Mononuclear cell (primary cell): ENCODE data around the gene RNF144B. TPM values are rescaled to one million over a fixed set of nuclear protein-coding genes. Genes with fewer than 3 reads are reported as not detected.
"Not testable (repeated sequence)": the region's sequence is repeated elsewhere in the genome, so short reads cannot be mapped to it uniquely, and the experiment has no call there.

Source experiments
- H3K27me3 ChIP-seq: 2 replicates; pipeline ENCODE4 v1.6.0; 2011; ENCODE audit warnings: low read length, control low read depth; ENCODE audit not compliant: insufficient read depth
- H3K4me1 ChIP-seq: 2 replicates; pipeline ENCODE4 v1.5.1; 2011; ENCODE audit warnings: mild to moderate bottlenecking, low read length, control low read depth; ENCODE audit not compliant: insufficient read depth
- H3K4me3 ChIP-seq: 2 replicates; pipeline ENCODE4 v1.5.1; 2011; ENCODE audit warnings: mild to moderate bottlenecking, low read length, moderate library complexity
- H3K9me3 ChIP-seq: 2 replicates; pipeline ENCODE4 v1.5.1; 2011; ENCODE audit warnings: low read depth, mild to moderate bottlenecking, control low read depth, low read length
- total RNA-seq: library from RNA; depleted of rRNA; stranded (reverse); fragments of >200 nt; gene quantifications from one replicate; pipeline ENCODE4 v1.2.3, GENCODE V29; 2012

The RNF144B gene
- total RNA-seq, 1 donor: 26.1 TPM

DNA sequence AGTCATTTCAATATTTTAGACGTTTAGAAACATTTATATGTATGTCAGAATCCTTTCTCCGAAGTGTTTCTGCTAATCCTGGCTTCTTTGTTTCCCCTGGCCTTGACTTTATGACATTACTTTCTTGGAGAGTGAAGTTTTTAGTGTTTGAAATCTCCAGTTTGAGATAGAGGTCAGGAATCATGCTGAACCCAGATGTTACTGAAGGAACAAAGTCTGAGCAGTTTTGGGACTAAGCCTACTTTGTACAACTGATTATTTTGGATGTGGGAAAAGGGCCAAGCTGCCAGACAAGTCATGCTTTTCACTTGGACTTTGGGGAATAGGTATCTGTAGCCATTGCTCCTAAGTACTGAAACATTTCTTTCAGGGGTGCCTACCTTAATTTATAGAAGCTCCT, 2.3 kb downstream of the RNF144B start:
- H3K4me3 ChIP-seq: peak overlapping the region; percentile 62

GRCh38 chr6:18390476-18390875, 3.3 kb downstream of the RNF144B start:
- Histone ChIP-seq H3K9me3 (no peaks in the 10 kb centered on the region), H3K27me3 (no peaks in the 10 kb centered on the region), H3K4me3 (no peak overlapping the region), H3K4me1 (peaks cover 49% of the 10 kb centered on the region)

More for the DNA sequence above, 2.3 kb downstream of the RNF144B start:
- Histone ChIP-seq H3K27me3 (no peaks in the 10 kb centered on the region), H3K9me3 (no peaks in the 10 kb centered on the region), H3K4me1 (peaks cover 49% of the 10 kb centered on the region)

DNA sequence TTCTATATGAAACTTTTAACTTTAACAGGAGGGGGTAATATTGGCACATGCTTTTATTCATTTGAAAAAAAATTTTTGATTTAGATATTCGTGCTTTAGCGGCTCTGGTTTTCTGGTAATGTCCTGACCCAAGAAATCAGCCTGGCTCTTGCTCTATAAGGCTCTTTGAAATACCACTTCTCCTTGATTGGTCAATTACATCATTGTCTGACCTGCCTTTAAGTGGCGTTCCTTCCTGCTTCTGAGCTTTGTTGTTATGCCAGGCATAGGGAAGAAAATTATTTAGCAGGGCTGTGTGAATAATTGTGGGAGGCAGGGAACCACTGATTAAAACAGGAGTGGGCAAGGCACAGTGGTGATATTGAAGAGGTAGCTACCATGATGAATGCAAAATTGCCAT, 3.9 kb downstream of the RNF144B start:
- Histone ChIP-seq H3K4me3 (no peak overlapping the region), H3K4me1 (peaks cover 49% of the 10 kb centered on the region), H3K27me3 (no peaks in the 10 kb centered on the region), H3K9me3 (no peaks in the 10 kb centered on the region)

- H3K4me3 ChIP-seq: no peak overlapping the region
- H3K27me3 ChIP-seq: no peaks in the 10 kb centered on the region
- H3K9me3 ChIP-seq: no peaks in the 10 kb centered on the region
- peaks cover 43% of the 10 kb centered on the region for H3K4me1 ChIP-seq
These were observed 5.3 kb downstream of the RNF144B start for GRCh38 chr6:18392346-18392877.

GRCh38 chr6:18393698-18394097, 6.5 kb downstream of the RNF144B start:
- Histone ChIP-seq H3K4me3 (no peak overlapping the region), H3K4me1 (peaks cover 48% of the 10 kb centered on the region), H3K9me3 (no peaks in the 10 kb centered on the region), H3K27me3 (no peaks in the 10 kb centered on the region)

GRCh38 chr6:18395177-18395855, 8.2 kb downstream of the RNF144B start:
- H3K4me1 ChIP-seq: peaks cover 45% of the 10 kb centered on the region
- H3K27me3 ChIP-seq: no peaks in the 10 kb centered on the region
- H3K9me3 ChIP-seq: no peaks in the 10 kb centered on the region
- H3K4me3 ChIP-seq: no peak overlapping the region

- H3K4me3 ChIP-seq: no peak overlapping the region
- H3K4me1 ChIP-seq: peaks cover 45% of the 10 kb centered on the region
- no peaks in the 10 kb centered on the region for H3K9me3 ChIP-seq
- H3K27me3 ChIP-seq: no peaks in the 10 kb centered on the region
These were observed 8.7 kb downstream of the RNF144B start for GRCh38 chr6:18395856-18396197.

DNA sequence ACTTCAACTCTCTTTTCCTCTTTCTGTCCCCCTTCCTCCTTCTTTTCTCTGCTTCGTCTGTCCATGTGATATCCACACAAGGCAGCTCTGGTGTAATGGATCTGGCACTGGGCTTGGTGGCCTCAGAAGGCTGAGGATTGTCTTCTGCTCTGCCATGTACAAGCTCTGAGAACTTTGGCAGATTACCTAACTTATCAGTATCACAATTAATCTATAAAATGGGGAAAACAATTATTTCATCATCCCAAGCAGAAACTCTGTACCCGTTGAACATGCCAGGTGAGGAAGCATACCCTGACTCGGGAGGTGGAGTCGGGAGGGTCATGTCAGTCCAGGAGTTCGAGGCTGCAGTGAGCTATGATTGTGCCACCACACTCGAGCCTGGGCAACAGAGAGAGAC, 10.6 kb downstream of the RNF144B start:
- H3K4me1 ChIP-seq: peaks cover 40% of the 10 kb centered on the region
- no peaks in the 10 kb centered on the region for H3K9me3 ChIP-seq
- H3K4me3 ChIP-seq: no peak overlapping the region
- no peaks in the 10 kb centered on the region for H3K27me3 ChIP-seq

DNA sequence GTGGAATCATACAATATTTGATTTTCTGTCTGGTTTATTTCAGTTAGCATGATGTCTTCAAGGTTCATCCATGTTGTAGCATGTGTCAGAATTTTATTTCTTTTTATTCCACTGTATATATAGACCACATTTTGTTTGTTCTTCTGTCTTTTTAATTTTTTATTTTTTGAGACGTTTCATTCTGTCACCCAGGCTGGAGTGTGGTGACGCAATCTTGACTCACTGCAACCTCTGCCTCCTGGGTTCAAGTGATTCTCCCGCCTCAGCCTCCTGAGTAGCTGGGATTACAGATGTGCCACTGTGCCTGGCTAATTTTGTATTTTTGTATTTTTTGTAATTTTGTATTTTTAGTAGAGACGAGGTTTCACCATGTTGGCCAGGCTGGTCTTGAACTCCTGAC, 11.1 kb downstream of the RNF144B start:
- not testable (repeated sequence) for H3K9me3 ChIP-seq, H3K27me3 ChIP-seq, H3K4me3 ChIP-seq
- H3K4me1 ChIP-seq: peaks cover 40% of the 10 kb centered on the region

DNA sequence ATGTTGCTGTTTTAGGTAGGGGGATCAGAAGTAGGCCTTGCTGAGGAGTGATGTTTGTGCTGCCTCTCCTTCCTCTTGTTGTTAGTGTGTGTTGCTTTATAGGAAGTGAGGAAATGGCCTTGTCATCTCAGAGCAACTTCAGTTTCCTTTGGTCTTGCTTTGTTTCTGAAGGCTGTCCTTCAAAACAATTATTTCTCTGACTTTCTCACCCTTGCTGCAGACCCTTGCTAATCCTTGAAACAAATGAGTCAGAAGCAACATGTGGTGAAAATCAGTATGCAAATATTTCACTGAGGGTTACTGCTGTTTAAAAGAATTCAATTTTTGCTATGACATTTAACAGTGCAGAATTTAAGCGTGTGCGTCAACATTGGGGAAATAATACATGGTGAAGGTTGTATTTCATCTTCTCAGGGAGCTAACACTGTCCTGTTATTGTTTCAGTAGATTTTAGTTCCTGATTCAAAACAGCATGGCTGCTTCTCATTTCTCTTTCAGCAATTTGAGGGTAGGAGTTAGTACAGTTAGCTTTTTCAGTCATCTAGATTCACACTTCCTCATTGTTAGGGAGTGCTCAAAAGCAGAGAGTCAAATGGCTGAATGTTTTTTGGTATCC, 13.8 kb downstream of the RNF144B start:
- no peak overlapping the region for H3K4me3 ChIP-seq
- H3K9me3 ChIP-seq: no peaks in the 10 kb centered on the region
- H3K4me1 ChIP-seq: peaks cover 35% of the 10 kb centered on the region
- H3K27me3 ChIP-seq: no peaks in the 10 kb centered on the region

GRCh38 chr6:18404965-18405364, 17.8 kb downstream of the RNF144B start:
- H3K9me3 ChIP-seq, H3K27me3 ChIP-seq, H3K4me3 ChIP-seq: not testable (repeated sequence)
- peaks cover 19% of the 10 kb centered on the region for H3K4me1 ChIP-seq

DNA sequence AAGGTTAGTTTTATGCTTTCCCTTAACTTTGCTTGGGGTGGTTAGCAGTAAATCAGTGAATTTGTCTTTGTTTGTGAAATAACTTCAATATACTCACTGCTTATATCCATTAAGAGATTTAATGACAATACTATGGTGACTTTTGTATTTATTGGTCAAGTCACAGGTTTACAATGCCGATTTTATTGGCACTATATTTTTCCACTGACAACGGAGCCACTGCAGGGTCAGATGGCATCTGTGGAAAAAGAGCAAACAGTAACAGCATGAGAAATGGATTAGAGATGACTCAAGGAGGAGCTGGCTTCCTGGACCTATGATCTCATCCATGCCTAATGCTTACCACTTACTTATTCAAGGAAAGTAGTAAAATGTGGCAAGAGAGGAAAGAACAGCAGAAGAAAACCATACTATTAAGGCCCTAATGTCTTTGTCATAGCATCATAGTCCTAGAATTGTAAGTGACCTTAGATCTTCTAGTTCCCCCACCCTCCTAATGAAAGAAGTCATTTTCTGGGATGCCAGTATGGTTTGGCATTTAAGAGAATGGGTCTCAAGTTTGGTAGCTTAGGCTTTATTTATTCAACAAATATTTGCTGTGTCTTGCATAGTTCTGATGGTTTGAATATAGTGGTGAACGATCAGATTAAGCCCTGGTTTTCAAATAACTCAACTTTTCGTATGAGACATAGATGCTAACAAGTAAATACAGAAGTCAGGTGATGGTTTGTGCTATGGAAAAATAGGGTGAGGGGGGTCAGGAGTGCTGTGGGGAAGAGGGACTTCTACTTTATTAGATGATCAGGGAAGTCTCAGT, 18.5 kb downstream of the RNF144B start:
- Histone ChIP-seq H3K27me3 (no peaks in the 10 kb centered on the region), H3K4me1 (peaks cover 13% of the 10 kb centered on the region), H3K9me3 (no peaks in the 10 kb centered on the region), H3K4me3 (no peak overlapping the region)

DNA sequence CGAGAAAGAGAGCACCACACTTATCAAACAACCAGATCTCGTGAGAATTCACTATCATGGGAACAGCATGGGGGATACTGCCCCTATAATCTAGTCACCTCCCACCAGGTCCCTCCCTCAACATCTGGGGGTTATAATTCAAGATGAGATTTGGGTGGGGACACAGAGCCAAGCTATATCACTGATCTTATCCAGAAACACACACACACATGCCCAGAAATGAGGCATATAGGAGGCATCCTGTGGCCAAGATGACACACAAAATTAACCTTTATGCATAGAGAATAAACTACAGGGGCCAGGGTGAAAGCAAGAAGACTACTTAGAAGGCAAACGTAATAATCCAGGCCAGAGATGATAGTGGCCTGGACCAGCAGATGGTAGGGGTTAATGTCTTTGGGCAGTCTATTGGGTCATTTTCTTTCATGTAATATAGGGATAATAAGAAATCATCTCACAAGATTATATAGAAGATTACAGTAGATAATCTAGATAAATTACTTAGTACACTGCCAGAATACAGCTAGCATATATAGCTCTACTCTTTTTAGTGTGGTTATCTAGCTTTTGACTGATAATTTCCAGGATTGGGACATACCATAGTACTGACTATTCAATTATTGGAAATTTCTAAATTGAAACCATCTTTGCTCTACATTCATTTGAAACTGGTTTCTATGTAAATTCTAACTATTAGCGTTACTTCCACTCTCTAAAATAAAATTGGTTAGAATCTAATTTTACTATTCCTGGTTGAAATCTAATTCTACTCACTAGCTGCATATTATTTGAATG, 20.0 kb downstream of the RNF144B start:
- no peaks in the 10 kb centered on the region for H3K9me3 ChIP-seq
- no peaks in the 10 kb centered on the region for H3K27me3 ChIP-seq
- peaks cover 13% of the 10 kb centered on the region for H3K4me1 ChIP-seq
- H3K4me3 ChIP-seq: no peak overlapping the region

DNA sequence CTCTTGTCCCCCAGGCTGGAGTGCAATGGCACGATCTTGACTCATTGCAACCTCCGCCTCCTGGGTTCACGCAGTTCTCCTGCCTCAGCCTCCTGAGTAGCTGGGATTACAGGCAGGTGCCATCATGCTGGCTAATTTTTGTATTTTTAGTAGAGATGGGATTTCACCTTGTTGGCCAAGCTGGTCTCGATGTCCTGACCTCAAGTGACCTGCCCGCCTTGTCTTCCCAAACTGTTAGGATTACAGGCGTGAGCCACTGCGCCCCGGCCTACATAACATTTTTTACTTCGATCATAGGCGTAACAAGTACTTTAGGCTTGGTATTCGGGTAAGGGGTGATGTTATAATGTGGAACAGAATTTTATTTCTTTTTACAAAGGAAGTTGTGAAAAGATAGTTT, 22.5 kb downstream of the RNF144B start:
- not testable (repeated sequence) for H3K9me3 ChIP-seq, H3K27me3 ChIP-seq, H3K4me3 ChIP-seq
- peaks cover 20% of the 10 kb centered on the region for H3K4me1 ChIP-seq

GRCh38 chr6:18410412-18410811, 23.3 kb downstream of the RNF144B start:
- H3K4me3 ChIP-seq: no peak overlapping the region
- no peaks in the 10 kb centered on the region for H3K27me3 ChIP-seq
- H3K9me3 ChIP-seq: no peaks in the 10 kb centered on the region
- peaks cover 20% of the 10 kb centered on the region for H3K4me1 ChIP-seq
